Body of pancreas (tissue), 4 donors: ENCODE measurements around the gene SMIM5. TPM values are rescaled to one million over a fixed set of nuclear protein-coding genes. Genes with fewer than 3 reads are reported as not detected.

Source experiments
- ATAC-seq: fragments of 150-250 bp; one replicate; pipeline ENCODE4 v1.9.1; 2016
- DNase-seq, 4 donors: peaks; one replicate each; pipeline ENCODE4 v3.0.0-alpha.2; 2019
- H3K27ac ChIP-seq, 4 donors: fragments of 200-600 bp; sonication (generic); 1 replicate in 3 of 4; 2 replicates in 1 of 4; pipeline versions ENCODE4 v1.5.1 to v1.6.1; 2016 to 2019; ENCODE audit warnings: mild to moderate bottlenecking in 1 of 4, mixed read lengths in 1 of 4, moderate library complexity in 1 of 4
- H3K27me3 ChIP-seq, 2 donors: fragments of 200-600 bp; sonication (generic); one replicate each; pipeline ENCODE4 v1.6.0; 2016; ENCODE audit warnings: mild to moderate bottlenecking in 1 of 2
- H3K36me3 ChIP-seq, 2 donors: fragments of 200-600 bp; sonication (generic); replicated peaks in 1 of 2; 2 replicates each; pipeline ENCODE4 v1.5.1; 2016; ENCODE audit warnings: low read depth in 2 of 2; ENCODE audit not compliant: insufficient read depth in 1 of 2
- H3K4me1 ChIP-seq: fragments of 200-600 bp; sonication (generic); one replicate; pipeline ENCODE4 v1.6.0; 2016
- H3K4me3 ChIP-seq, 2 donors: fragments of 200-600 bp; sonication (generic); 1 replicate in 1 of 2; 2 replicates in 1 of 2; pipeline ENCODE4 v1.5.1; 2016 to 2019
- H3K9me3 ChIP-seq, 3 donors: fragments of 200-600 bp; sonication (generic); 1 replicate in 2 of 3; 2 replicates in 1 of 3; pipeline ENCODE4 v1.5.1; 2016
- CTCF ChIP-seq, 7 experiments: fragments of 450-650 bp in 4 of 7; fragments of 200-600 bp in 3 of 7; sonication (generic) in 3 of 7; IDR thresholded peaks; one replicate each; pipeline ENCODE4 v1.5.1; 2016 to 2019; ENCODE audit warnings: antibody characterized with exemption in 7 of 7
- POLR2A ChIP-seq, 3 donors: fragments of 450-650 bp; IDR thresholded peaks; one replicate each; pipeline ENCODE4 v1.6.1; 2016; ENCODE audit warnings: antibody characterized with exemption in 3 of 3, mild to moderate bottlenecking in 2 of 3
- WGBS, 2 donors: methylation state at CpG; one replicate each; pipeline ENCODE4 v1.1.5; 2017; 5-methylcytosine and 5-hydroxymethylcytosine counted together
- intact Hi-C: fragments of 100-400 bp; cut with DNase I; formaldehyde crosslinking; loops from one replicate; pipeline ENCODE4 v1.15.1; 2023
- total RNA-seq, 2 donors: library from RNA; depleted of rRNA; stranded (reverse); fragments of >200 nt; gene quantifications; one replicate each; pipeline ENCODE4 v1.1.0, GENCODE V29; 2016

SMIM5 gene
- total RNA-seq, 2 donors from 2014 or later, result 3.3 to 5.2 TPM

DNA sequence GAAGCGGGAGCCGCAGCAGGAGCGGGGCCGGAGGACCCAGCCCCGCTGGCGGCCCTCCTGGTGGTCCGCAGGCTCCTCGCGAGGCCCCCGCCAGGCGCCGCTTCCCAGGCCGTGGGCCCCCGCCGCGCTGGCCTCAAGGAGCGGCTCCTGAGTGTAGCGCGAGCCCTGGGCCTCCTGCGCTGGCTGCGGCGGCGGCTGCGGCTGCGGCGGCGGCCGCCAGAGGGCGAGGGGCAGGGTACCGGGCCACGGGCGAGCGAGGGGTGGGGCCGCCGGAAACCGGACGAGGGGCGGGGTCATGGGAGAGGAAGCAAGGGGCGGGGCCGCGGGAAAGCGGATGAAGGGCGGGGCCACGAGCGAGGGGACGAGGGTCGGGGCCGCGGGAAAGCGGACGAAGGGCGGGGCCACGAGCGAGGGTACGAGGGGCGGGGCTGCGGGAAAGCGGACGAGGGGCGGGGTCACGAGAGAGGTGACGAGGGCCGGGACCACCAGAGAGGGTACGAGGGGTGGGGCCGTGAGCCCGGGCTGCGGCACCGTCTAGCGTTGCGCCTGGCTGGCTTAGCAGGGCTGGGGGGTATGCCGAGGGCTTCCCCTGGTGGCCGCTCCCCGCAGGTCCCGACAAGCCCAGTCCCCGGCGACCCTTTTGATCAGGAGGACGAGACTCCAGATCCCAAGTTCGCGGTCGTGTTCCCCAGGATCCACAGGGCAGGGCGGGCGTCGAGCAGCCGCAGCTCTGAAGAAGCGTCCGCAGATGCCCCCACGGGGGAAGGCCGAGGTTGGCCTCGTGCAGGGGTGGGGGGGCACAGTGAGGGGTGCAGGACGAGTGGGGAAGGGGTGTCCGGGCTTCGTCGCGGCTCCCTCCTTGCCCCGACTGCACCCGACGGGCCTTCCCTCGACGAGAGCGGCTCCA lies 44.0 kb upstream of the SMIM5 start:
- peaks cover 25% of the 10 kb centered on the region for H3K4me1 ChIP-seq
- H3K36me3 ChIP-seq, result no peaks in the 10 kb centered on the region
- peak; percentile 94 for ATAC-seq
- peak overlapping the region; percentile 75 to 92 (median 82) for H3K27ac ChIP-seq
- TF ChIP-seq POLR2A (IDR thresholded peaks at IDR 0.05) (peak in 1 of 3 donors; percentile 32), CTCF (IDR thresholded peaks at IDR 0.05) (peak; percentile 32 to 95 (median 86))
- intact Hi-C loops, result no loop called here
- H3K27me3 ChIP-seq, result no peaks in the 10 kb centered on the region
- 2 to 7% methylated on average over 11 to 90 of the region's 100 CpGs for WGBS, 2 donors
- no peaks in the 10 kb centered on the region for H3K9me3 ChIP-seq
- peak; percentile 94 to 98 (median 97) for DNase-seq
- peak overlapping the region; percentile 38 to 44 for H3K4me3 ChIP-seq

- Histone ChIP-seq H3K27me3 (no peaks in the 10 kb centered on the region), H3K4me1 (peaks cover 25% of the 10 kb centered on the region), H3K4me3 (no peak overlapping the region), H3K27ac (peak overlapping the region in 3 of 4 donors; percentile 19 to 89 (median 75)), H3K9me3 (no peaks in the 10 kb centered on the region), H3K36me3 (no peaks in the 10 kb centered on the region)
- intact Hi-C loops, result loop anchor here (5.0 kb wide), 1 partner anchor 163 kb away; no protein-coding TSS in a partner anchor
- ATAC-seq (no peak), DNase-seq (peak in 3 of 4 donors; percentile 31 to 47 (median 40))
- TF ChIP-seq POLR2A (IDR thresholded peaks at IDR 0.05) (no peak), CTCF (IDR thresholded peaks at IDR 0.05) (no peak)
- 58 to 80% methylated on average over 1 to 23 of the region's 29 CpGs for WGBS, 2 donors
These were observed 43.3 kb upstream of the SMIM5 start for GRCh38 chr17:75589919-75590303.

GRCh38 chr17:75590314-75590761 lies 42.9 kb upstream of the SMIM5 start:
- intact Hi-C loops, result loop anchor here (5.0 kb wide), 1 partner anchor 163 kb away; no protein-coding TSS in a partner anchor
- no peaks in the 10 kb centered on the region for H3K27me3 ChIP-seq
- no peak overlapping the region for H3K4me3 ChIP-seq
- H3K36me3 ChIP-seq, result no peaks in the 10 kb centered on the region
- no peak overlapping the region for H3K27ac ChIP-seq
- H3K9me3 ChIP-seq, result no peaks in the 10 kb centered on the region
- ATAC-seq, result no peak
- WGBS, 2 donors, result 73 to 81% methylated on average over 4 to 8 of the region's 8 CpGs
- peaks cover 25% of the 10 kb centered on the region for H3K4me1 ChIP-seq
- no peak for DNase-seq
- TF ChIP-seq CTCF (IDR thresholded peaks at IDR 0.05) (no peak), POLR2A (IDR thresholded peaks at IDR 0.05) (no peak)

GRCh38 chr17:75590849-75591721 lies 42.1 kb upstream of the SMIM5 start:
- no peaks in the 10 kb centered on the region for H3K27me3 ChIP-seq
- no peaks in the 10 kb centered on the region for H3K9me3 ChIP-seq
- no peak overlapping the region for H3K4me3 ChIP-seq
- TF ChIP-seq CTCF (IDR thresholded peaks at IDR 0.05) (no peak), POLR2A (IDR thresholded peaks at IDR 0.05) (no peak)
- no peaks in the 10 kb centered on the region for H3K36me3 ChIP-seq
- no peak overlapping the region for H3K27ac ChIP-seq
- intact Hi-C loops, result loop anchor here (5.0 kb wide), 1 partner anchor 164 kb away; no protein-coding TSS in a partner anchor
- ATAC-seq (no peak), DNase-seq (no peak)
- H3K4me1 ChIP-seq, result peaks cover 25% of the 10 kb centered on the region
- WGBS, 2 donors, result 75 to 79% methylated on average over 5 to 12 of the region's 12 CpGs
